RPMI7951 (cell line): Measurements from ENCODE around the gene CIAO3. TPM values are rescaled to one million over a fixed set of nuclear protein-coding genes. Genes with fewer than 3 reads are reported as not detected.
A peak's percentile ranks its signal among the peaks of the same experiment; 100 is the strongest.

Experiments used
- DNase-seq: peaks from one replicate; pipeline ENCODE4 v3.0.0-alpha.2; 2012; ENCODE audit warnings: low read depth
- total RNA-seq: library from RNA; depleted of rRNA; stranded (reverse); fragments of >200 nt; shearing (Covaris generic); gene quantifications from 2 replicates; pipeline ENCODE4 v1.2.3, GENCODE V29; 2014

The CIAO3 gene
- total RNA-seq, 1 experiment from 2014 or later: 21.7 TPM

GRCh38 chr16:711548-712320 is 29.1 kb downstream of the CIAO3 start:
- peak; percentile 61 for DNase-seq

GRCh38 chr16:711084-711483 is 29.7 kb downstream of the CIAO3 start:
- no peak for DNase-seq

GRCh38 chr16:710500-711075 is 30.2 kb downstream of the CIAO3 start:
- no peak for DNase-seq

GRCh38 chr16:709566-710499 is 31.0 kb downstream of the CIAO3 start:
- DNase-seq: peak; percentile 85

- no peak for DNase-seq
Observed at GRCh38 chr16:708959-709358, 31.8 kb downstream of the CIAO3 start.

- no peak for DNase-seq
Observed at GRCh38 chr16:708019-708418, 32.8 kb downstream of the CIAO3 start.

- no peak for DNase-seq
Observed at GRCh38 chr16:707062-707538, 33.7 kb downstream of the CIAO3 start.

- DNase-seq: no peak
Observed at GRCh38 chr16:706189-707061, 34.4 kb downstream of the CIAO3 start.

GRCh38 chr16:705431-706188 is 35.2 kb downstream of the CIAO3 start, which contains the start of gene FBXL16:
Gene FBXL16, minus strand, starts transcription at chr16:705801. Its CDS starts 8,396 bp downstream, at chr16:697405.
- DNase-seq: no peak

- DNase-seq: no peak
Observed at GRCh38 chr16:704552-705380, 36.0 kb downstream of the CIAO3 start.

GRCh38 chr16:704047-704446 is 36.8 kb downstream of the CIAO3 start:
- no peak for DNase-seq

GRCh38 chr16:703406-703805 is 37.4 kb downstream of the CIAO3 start:
- no peak for DNase-seq

- DNase-seq: no peak
Observed at GRCh38 chr16:702341-702740, 38.5 kb downstream of the CIAO3 start.

- no peak for DNase-seq
Observed at GRCh38 chr16:700684-701584, 39.9 kb downstream of the CIAO3 start.

- DNase-seq: no peak
Observed at GRCh38 chr16:698911-699671, 41.7 kb downstream of the CIAO3 start.

GRCh38 chr16:695355-696089 is 45.3 kb downstream of the CIAO3 start:
- no peak for DNase-seq

GRCh38 chr16:694863-695354 is 45.9 kb downstream of the CIAO3 start:
- DNase-seq: no peak
